Body of pancreas (tissue), 4 donors: ENCODE data around the gene BNIP2.

Experiments used
- POLR2A ChIP-seq, 3 donors: fragments of 450-650 bp; IDR thresholded peaks; one replicate each; pipeline ENCODE4 v1.6.1; 2016; ENCODE audit warnings: antibody characterized with exemption in 3 of 3, mild to moderate bottlenecking in 2 of 3
- TF ChIP-seq, protein P1 (sequence below), 7 experiments: fragments of 450-650 bp in 4 of 7; fragments of 200-600 bp in 3 of 7; sonication (generic) in 3 of 7; IDR thresholded peaks; one replicate each; pipeline ENCODE4 v1.5.1; 2016 to 2019; ENCODE audit warnings: antibody characterized with exemption in 7 of 7

DNA sequence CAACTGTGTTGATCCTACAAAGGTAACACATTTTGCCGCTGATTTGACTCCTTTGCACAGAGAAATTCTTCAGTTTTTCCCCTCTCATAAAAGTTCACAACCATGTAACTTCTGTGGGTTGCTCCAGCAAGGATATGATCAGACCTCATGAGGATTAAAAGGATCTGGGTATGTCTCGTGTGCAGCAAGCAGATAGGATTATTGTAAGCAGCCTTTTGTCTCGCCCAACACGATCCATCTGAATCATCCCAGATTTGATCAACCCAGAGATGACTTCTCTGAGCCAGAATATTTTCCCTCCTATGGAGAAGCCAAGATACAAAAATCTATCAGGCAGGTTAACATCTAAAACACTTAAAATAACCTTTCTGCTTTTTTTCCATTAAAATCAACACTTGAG is 12.8 kb upstream of the BNIP2 start:
- TF ChIP-seq, protein P1, sequence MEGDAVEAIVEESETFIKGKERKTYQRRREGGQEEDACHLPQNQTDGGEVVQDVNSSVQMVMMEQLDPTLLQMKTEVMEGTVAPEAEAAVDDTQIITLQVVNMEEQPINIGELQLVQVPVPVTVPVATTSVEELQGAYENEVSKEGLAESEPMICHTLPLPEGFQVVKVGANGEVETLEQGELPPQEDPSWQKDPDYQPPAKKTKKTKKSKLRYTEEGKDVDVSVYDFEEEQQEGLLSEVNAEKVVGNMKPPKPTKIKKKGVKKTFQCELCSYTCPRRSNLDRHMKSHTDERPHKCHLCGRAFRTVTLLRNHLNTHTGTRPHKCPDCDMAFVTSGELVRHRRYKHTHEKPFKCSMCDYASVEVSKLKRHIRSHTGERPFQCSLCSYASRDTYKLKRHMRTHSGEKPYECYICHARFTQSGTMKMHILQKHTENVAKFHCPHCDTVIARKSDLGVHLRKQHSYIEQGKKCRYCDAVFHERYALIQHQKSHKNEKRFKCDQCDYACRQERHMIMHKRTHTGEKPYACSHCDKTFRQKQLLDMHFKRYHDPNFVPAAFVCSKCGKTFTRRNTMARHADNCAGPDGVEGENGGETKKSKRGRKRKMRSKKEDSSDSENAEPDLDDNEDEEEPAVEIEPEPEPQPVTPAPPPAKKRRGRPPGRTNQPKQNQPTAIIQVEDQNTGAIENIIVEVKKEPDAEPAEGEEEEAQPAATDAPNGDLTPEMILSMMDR (IDR thresholded peaks at IDR 0.05), result no peak
- TF ChIP-seq POLR2A (IDR thresholded peaks at IDR 0.05), result no peak
